GOT3 (cell line): ENCODE measurements around the gene DAAM1.

Experiments used
- DNase-seq: peaks from one replicate; lab custom pipeline; 2025; ENCODE audit warnings: mixed read lengths; lab: John Stamatoyannopoulos, UW

The DAAM1 gene

GRCh38 chr14:59292028-59292427, 103.6 kb downstream of the DAAM1 start:
- DNase-seq: no peak

GRCh38 chr14:59292921-59293534, 104.6 kb downstream of the DAAM1 start:
- DNase-seq: no peak

- DNase-seq: no peak
These were observed 105.6 kb downstream of the DAAM1 start for GRCh38 chr14:59293935-59294661.

DNA sequence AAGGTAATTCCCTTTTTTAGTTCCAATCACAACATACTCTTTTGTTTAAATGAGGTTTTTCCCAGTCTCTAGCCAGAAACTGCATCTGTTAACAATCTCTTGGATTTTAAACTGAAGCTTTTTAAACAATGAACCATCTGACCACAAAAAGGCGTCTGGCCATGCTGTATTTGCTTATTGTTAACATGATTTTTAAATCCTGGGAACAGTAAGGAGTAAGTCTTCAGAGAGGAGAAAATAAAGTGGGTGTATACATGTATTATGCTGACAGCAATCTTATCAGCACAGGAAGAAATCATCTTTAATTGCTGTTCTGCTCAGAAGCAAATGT, 106.2 kb downstream of the DAAM1 start:
- DNase-seq: no peak

DNA sequence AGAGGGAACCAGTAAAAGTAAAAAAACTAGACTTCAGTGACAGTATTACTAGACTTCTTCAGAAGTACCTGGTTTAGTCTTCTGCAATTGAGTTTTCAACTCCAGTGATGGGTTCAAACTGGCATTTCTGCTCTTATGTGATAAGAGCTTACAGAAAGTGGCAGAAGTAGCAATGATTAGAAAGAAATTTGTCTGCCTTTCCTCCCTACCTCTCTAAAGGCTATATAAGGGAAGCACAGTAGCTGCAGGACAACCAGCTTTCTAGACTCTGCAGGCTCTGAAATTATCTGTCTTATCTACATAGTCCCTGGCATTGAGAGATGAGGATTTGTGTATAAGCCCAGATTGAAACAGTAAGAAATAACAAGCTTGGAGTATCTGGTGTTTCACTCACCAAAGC, 107.5 kb downstream of the DAAM1 start:
- DNase-seq: no peak

- DNase-seq: no peak
These were observed 108.0 kb downstream of the DAAM1 start for GRCh38 chr14:59296508-59296907.

DNA sequence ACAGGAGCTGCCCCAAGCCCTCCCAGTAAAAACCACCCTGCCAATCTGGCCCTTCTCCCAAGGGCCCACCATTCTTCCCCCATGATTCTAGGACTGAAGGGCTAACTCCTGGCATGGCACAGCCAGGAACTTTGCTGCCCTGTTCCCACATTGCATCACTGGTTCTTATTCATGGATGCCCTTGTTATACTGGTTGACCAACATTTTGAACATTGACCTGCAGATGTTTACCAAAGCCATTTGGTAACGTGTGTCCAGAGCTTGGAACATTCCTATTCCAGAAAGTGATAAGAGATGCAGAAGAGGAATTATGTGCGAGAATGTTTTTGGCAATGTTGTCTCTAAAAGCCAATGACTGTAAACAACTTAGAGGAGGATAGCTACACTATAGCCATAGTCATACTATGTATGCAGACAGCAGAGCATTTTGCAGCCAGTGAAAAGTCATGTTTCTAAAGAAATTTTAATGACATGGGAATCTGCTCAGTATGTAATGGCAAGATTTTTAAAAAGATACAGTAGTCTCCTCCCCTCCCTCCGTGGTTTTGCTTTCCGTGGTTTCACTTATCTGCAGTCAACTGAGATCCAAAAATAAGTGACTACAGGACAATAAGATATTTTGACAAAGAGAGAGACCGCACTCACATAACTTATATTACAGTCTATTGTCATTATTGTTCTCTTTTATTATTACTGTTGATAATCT, 108.8 kb downstream of the DAAM1 start:
- no peak for DNase-seq

DNA sequence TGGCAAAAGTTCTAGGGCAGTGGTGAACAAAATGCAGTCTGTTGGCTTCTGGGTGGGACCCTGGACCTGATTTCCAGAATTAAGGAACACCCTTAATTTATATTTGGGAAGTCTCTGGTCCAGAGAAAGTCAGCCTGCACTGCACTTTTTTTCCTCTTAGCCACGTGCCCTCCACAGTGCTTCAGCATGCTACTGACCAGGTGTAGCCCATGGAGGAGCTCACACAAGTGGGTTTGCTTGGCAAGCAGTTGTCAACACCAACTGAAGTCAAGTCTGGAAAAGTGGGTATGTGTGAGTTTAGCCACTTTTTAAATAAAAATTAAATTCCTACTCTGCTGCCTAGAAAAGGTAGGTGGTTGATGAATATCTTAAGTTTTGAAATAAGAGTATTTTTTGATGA, 111.3 kb downstream of the DAAM1 start:
- no peak for DNase-seq

DNA sequence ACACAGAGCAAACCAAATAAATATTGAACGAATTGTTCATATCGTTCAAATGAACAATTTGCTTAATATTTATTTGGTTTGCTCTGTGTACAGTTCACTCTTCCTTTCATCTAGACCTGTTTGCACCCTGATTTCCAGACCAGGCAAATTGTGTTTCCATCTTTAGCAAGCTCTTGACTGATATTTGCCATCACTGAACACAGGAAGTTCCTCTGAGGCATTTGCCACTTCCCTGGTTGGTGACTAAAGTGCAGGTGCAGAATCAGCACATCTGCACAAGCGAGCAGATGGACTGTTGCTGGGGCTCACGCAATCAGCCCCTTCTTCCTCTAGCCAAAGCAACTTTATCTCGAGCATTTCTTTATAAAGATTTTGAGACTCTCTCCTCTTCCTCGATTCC, 112.9 kb downstream of the DAAM1 start:
- DNase-seq: no peak

DNA sequence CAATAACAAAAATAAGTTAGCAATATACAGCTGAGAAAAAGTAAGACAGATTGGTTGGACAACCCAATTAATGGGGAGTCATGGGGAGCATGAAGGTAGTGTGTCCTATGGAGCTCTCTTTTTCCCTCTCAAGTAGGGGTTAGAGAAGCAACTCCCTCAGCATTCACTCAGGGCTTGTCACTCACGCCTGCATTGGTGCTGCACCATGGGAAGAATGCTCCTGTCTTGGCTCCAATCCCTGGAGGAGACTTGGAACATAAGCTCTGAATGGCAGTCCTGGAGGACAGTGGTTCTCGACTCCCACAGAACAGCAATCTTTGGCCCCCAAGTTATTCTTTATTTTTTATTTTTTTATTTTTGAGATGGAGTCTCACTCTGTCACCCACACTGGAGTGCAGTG, 113.8 kb downstream of the DAAM1 start:
- no peak for DNase-seq

- no peak for DNase-seq
These were observed 114.7 kb downstream of the DAAM1 start for GRCh38 chr14:59303216-59303615.

- no peak for DNase-seq
These were observed 116.8 kb downstream of the DAAM1 start for GRCh38 chr14:59305231-59305630.

DNA sequence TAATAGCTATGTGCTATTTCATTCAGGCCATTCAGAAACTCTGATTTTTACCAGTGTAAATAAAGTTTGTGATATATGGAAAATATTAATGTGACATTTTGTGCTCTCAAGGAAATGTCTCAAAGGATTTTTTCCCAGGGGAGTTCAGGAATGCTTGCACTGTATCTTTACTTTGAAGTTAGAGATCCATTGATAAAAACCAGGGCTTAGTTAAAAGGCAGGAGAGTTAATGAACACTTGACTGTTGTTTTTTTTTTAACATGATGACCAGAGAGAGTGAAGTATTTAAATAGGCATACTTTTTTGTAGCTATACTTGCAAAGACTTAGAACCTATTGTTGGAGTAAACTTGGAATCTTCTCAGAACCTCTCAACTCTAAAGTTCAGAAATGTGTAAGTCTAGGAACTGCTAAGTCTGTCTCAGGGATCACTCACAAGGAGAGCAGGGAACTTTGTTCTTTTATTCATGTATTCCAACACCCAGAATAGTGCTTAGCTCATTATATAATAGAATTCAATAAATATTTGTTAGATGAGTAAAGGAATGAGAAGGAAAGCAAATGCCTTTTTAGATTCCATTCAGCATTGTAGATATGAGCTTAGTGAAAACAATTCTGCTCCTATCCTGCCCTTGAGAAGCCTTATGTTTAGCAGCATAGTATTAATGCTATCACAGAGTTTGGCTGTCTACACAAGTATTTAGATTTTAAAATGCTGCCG, 117.5 kb downstream of the DAAM1 start:
- no peak for DNase-seq

DNA sequence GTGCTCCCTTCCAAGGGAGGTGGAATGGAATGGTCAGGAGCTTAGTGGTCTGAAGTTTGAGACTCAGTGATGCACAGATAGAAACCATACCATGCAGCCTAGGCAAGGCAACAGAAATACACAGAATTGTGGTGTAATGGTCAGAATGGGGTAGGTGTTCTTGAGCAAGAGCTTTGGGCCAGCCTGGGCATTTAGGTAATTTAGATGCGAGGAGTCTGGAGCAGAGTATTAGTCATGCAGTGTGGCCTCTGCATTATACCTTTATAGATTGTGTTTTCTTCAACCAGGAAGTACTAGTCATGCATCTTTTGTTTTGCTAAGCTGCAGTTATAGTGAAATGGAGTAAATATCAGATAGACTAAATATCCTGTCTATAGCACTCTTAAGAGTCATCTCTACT, 118.3 kb downstream of the DAAM1 start:
- no peak for DNase-seq

- DNase-seq: no peak
These were observed 119.6 kb downstream of the DAAM1 start for GRCh38 chr14:59308086-59308485.

DNA sequence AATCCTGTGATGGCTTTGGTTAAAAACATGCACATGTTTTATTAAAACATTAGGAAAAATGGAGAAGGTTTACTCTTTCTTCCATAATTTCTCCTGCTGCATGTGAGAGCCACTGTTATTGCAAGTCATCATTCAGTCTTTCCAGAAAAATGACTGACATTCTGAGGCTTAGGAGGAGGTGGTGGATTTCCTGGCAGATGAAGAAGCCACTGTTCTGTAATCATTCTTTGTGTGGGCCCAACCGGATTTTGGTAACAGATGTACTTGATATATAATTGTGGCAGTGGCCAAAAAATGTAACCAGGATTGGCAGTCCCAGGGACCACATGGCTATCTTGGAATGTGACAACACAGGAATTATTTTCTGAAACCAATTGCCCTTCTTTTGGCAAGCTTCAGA, 120.2 kb downstream of the DAAM1 start:
- DNase-seq: no peak

DNA sequence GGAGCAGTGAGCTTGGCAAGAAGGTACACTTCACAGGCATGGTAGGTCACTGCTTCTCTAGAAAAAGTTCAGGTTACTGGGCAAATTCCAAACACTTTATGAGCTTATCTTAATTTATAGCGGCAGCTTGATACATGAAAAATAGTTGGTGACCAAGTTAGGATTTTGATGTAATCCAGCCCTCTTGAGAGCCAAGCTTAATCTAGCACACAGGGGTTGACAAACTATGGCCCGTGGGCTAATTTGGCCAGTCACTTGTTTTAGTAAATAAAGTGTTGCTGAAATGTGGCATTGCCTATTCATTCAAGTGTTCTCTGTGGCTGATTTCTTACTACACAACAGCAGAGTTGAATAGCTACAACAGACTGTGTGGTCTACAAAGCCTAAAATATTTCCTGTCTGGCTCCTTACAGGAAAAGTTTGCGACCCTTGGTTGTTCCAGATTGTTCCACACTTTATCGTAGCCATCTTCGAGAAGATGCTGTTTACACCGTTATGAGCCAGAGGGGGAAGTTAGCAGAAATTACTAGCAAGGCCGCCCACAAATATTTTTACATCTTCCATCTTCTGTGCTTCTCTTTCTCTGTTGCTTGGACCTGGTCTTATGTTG, 120.9 kb downstream of the DAAM1 start:
- no peak for DNase-seq

DNA sequence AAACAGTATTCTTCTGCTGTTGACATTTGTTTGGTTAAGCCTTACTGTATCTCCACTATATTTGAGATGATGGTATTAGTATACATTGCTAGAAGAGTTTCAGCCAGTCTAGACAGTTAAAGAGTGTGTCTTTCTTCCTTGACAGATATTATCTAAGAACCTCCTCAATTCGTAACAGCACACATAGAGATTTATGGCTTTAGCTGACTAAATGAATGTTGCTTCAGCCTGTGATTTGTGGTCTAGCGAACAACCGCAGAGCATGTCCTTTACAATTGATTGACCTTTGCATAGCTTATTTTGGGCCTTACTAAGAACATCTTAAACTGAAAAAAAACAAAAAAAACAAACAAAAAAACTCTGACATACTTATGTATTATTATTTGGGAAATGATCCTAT, 122.2 kb downstream of the DAAM1 start:
- no peak for DNase-seq

- no peak for DNase-seq
These were observed 123.3 kb downstream of the DAAM1 start for GRCh38 chr14:59311723-59312122.

DNA sequence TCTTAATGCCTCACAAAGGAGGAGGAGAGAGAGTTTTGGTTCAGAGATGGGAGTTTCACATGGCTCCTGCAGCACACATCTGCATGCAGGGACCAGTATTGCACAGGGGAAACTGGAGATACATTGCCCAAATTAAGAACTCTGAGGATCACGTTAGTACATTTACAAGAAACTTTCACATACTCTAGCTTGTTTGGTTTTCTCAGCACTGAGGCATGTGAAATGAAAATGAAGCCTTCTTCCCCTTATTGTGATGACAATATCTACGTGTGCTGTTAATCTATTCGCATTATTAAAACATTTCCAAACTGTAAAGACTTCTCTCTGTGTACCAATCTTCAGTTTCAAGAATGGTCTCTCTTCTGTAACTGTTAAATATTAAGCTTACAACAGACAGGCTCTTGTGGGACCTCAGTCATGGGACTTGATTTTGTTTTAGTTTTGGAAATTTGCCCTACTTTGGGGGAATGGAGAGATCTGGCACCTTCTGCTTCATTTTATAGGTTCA, 124.7 kb downstream of the DAAM1 start:
- DNase-seq: no peak

DNA sequence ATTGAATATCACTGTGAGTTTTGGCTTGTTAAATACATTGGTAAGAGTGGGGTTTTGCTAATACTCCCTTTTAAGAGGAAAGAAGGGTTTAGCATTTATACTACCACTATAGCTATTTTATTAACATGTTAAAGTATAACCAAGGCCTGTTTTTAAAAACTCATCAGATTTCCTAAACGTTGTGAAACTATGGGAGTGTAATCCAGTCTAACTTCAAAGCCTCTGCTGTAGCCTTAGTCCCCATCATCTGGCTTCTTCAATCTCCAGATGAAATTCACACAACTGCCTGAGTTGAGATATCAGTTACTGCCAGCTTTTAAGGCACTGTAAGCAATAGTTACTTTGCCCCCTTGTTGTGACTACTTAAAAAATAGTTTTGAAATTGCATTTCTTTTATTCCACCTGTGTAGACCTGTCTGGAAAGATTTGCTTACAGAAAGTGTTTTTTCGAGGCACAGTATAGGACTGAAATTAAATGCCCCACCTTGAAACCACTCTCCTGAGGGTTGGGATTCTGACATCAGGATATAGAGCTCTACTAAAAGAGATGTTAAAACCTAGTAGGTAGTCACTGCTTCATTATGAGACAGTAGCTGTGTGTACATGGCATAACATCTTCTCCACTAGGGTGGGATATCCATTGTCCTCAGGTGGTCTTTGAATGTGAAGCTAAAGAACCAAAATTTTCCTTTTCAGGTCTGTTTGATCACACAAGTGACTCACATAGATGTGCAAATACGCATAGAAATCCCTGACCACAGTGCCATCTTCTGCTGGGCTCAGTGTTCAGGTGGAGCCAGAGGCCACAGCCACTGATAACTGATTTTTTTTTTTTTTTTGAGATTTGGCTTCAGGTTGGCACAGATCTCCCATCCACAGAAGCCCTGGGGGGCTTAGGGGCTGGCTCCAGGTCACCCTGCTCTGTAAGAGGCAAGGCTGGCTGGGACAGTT, 125.5 kb downstream of the DAAM1 start:
- DNase-seq: no peak
